OCI-LY3 (cell line): ENCODE measurements around the gene RHOC.

ENCODE experiments used
- CTCF ChIP-seq: fragments of 200-600, 300-600 bp; sonication (generic); IDR thresholded peaks from 2 replicates; pipeline ENCODE4 v1.5.1; 2014; ENCODE audit warnings: antibody characterized with exemption, low read length, low read depth
- EZH2phosphoT487 ChIP-seq: fragments of 200-600 bp; shearing (Covaris generic); IDR thresholded peaks from 2 replicates; pipeline ENCODE4 v1.6.1; 2018; ENCODE audit warnings: antibody characterized with exemption, mixed run types, low read depth

- no peak for TF ChIP-seq CTCF
- TF ChIP-seq EZH2phosphoT487: no peak
Measured at GRCh38 chr1:112694363-112694929, 12.5 kb downstream of the RHOC start.
